ENCODE measurements around the gene PLEKHA6. TPM values are rescaled to one million over a fixed set of nuclear protein-coding genes. Genes with fewer than 3 reads are reported as not detected.

PLEKHA6 gene
- total RNA-seq, 2 experiments from 2014 or later = 0.86 to 0.87 TPM

- no peak overlapping the region for H3K27ac Mint-ChIP-seq
- no peaks in the 10 kb centered on the region for H3K9me3 Mint-ChIP-seq (ENCODE audit: low read depth)
- POLR2A ChIA-PET = no interaction called here
- CTCF ChIA-PET = interaction anchor here (0.6 to 3.0 kb wide), 7 partner anchors 14 to 572 kb away, joined by 3 to 17 read pairs (median 3); no protein-coding TSS in a partner anchor
- intact Hi-C loops (cut with DNase I, micrococcal nuclease) = no loop called here
- no peaks in the 10 kb centered on the region for H3K36me3 Mint-ChIP-seq (ENCODE audit: low read depth)
- ATAC-seq = no peak
- H3K4me3 Mint-ChIP-seq = no peak overlapping the region
- peaks cover 31% of the 10 kb centered on the region for H3K27me3 Mint-ChIP-seq
- DNase-seq = no peak
- peaks cover 16% of the 10 kb centered on the region for H3K4me1 Mint-ChIP-seq
Observed at GRCh38 chr1:204192046-204192445, 167.7 kb downstream of the PLEKHA6 start.

- Mint-ChIP-seq H3K9me3 (ENCODE audit: low read depth) (no peaks in the 10 kb centered on the region), H3K27ac (no peak overlapping the region), H3K4me1 (peaks cover 16% of the 10 kb centered on the region), H3K27me3 (peaks cover 34% of the 10 kb centered on the region), H3K4me3 (no peak overlapping the region), H3K36me3 (ENCODE audit: low read depth) (no peaks in the 10 kb centered on the region)
- CTCF ChIA-PET = interaction anchor here (0.6 to 3.0 kb wide), 7 partner anchors 15 to 1016 kb away, joined by 3 to 17 read pairs (median 4); no protein-coding TSS in a partner anchor
- ATAC-seq = no peak
- POLR2A ChIA-PET = no interaction called here
- DNase-seq = no peak
- intact Hi-C loops (cut with DNase I, micrococcal nuclease) = no loop called here
Observed at GRCh38 chr1:204191456-204191855, 168.3 kb downstream of the PLEKHA6 start.

DNA sequence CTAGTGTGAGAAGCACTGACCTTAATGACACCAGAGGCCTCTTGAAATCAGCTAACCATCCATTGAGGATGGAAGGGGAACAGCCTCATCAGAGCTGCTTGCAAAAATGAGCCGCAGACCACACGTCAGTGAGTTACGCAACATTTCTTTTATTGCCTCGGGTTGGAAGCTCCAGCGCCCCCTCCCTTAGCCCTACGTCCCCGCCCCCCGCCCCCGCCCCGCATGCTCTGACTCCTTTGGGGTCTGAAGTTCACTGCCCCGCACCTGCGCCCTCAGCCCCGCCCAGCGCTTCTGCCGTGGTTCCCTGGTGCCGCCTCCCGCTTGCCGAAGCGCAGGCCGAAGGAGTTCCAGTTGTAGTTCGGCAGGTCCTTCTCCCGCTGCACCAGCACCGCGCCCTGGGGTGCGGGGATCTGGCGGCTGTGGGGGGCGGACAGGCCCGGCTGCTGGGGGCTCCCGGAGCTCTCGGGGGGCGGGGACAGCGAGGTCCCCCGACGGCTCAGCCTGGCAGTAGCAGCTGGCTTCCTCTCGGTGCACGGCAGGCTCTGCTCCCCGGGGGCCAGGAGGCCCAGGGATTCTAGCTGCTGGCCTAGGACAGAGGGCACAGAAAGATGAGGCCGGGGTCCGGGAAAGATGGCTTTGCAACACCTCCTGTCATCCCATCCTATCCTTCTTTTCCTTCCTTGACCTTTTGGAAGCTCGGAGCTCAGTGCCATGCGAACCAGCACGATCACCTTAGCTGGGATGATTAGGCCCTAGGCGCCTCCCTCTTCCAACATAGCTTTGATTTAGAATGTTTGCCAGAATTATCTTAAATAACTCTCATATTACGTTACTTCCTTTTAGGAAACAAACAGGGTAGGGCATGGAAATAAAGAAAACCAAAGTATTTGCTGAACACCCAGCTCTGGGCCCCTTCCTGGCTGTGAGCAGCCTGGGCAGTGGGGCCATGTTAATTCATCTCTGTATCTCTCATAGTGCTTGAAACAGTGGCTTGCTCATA, 169.2 kb downstream of the PLEKHA6 start:
- ChIA-PET POLR2A (no interaction called here), CTCF (interaction anchor here (0.6 to 3.0 kb wide), 6 partner anchors 16 to 1017 kb away, joined by 3 to 17 read pairs (median 4); no protein-coding TSS in a partner anchor)
- peaks cover 16% of the 10 kb centered on the region for H3K4me1 Mint-ChIP-seq
- intact Hi-C loops (cut with DNase I, micrococcal nuclease) = no loop called here
- ATAC-seq (peak; percentile 55), DNase-seq (peak; percentile 46)
- no peaks in the 10 kb centered on the region for H3K9me3 Mint-ChIP-seq (ENCODE audit: low read depth)
- no peak overlapping the region for H3K27ac Mint-ChIP-seq
- H3K27me3 Mint-ChIP-seq = peaks cover 34% of the 10 kb centered on the region
- H3K4me3 Mint-ChIP-seq = no peak overlapping the region
- no peaks in the 10 kb centered on the region for H3K36me3 Mint-ChIP-seq (ENCODE audit: low read depth)

DNA sequence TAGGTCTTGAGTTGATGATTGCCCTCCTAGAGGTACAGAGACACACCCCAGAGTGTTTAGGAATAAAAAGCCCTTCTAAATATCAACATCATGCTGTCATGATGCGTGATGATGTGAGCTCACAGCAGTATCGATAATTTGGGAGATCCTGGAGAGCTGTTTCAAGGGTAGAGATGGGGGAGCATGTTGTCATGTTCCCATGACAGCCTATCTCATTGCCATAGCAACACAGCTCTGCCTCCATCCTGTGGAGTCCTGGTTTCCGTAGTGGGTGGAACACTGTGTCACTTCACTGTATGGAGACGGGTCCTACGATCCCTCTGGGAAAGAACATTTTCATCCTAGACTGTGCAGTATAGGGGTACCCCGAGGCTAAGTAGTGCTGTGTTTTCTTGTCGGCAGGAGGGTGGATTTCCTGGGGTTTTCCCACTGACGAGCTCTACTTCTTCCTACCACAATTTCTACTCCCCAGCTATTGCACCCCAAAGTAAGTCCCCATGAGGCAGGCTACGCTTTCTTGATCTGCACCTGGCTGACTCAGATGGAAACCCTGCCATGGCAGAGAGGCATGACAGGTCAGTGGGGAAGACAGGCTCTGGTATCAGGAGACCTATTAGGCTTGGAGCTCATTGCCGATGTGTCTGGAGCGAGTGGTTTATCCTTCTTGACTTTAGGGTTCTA, 170.6 kb downstream of the PLEKHA6 start:
- H3K4me3 Mint-ChIP-seq = no peak overlapping the region

DNA sequence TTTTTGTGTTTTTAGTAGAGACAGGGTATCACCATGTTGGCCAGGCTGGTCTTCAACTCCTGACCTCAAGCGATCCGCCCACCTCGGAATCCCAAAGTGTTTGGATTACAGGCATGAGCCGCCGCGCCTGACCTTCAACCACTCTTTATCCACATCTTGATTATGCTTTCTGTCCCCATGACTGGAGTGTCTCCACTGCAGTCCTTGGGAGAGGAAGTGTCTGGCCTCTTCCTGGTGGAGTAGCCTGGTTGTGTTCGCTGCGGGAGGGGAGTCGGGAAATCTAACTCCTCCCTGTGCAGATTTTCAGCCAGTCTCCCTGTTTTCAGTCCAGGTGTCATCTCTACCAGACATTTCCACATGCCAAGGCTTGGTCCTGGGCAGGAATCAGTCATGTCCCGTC, 173.1 kb downstream of the PLEKHA6 start:
- ChIA-PET POLR2A (no interaction called here), CTCF (no interaction called here)
- Mint-ChIP-seq H3K36me3 (ENCODE audit: low read depth) (no peaks in the 10 kb centered on the region), H3K27ac (no peak overlapping the region), H3K9me3 (ENCODE audit: low read depth) (no peaks in the 10 kb centered on the region), H3K4me1 (peaks cover 10% of the 10 kb centered on the region), H3K27me3 (peaks cover 34% of the 10 kb centered on the region), H3K4me3 (no peak overlapping the region)
- no peak for DNase-seq
- intact Hi-C loops (cut with DNase I, micrococcal nuclease) = no loop called here
- no peak for ATAC-seq

More for the DNA sequence above, 170.6 kb downstream of the PLEKHA6 start:
- Mint-ChIP-seq H3K27me3 (peaks cover 36% of the 10 kb centered on the region), H3K4me1 (peaks cover 10% of the 10 kb centered on the region), H3K36me3 (ENCODE audit: low read depth) (no peaks in the 10 kb centered on the region), H3K9me3 (ENCODE audit: low read depth) (no peaks in the 10 kb centered on the region), H3K27ac (no peak overlapping the region)
- DNase-seq = peak; percentile 41
- POLR2A ChIA-PET = no interaction called here
- CTCF ChIA-PET = interaction anchor here (0.6 to 1.8 kb wide), 6 partner anchors 10 to 175 kb away, joined by 3 to 9 read pairs (median 4); no protein-coding TSS in a partner anchor
- peak; percentile 80 for ATAC-seq
- intact Hi-C loops (cut with DNase I, micrococcal nuclease) = no loop called here

- ChIA-PET POLR2A (no interaction called here), CTCF (interaction anchor here (1.0 to 1.6 kb wide), 2 partner anchors 13 to 200 kb away, joined by 3 to 4 read pairs; no protein-coding TSS in a partner anchor)
- intact Hi-C loops (cut with DNase I, micrococcal nuclease) = no loop called here
- Mint-ChIP-seq H3K36me3 (ENCODE audit: low read depth) (no peaks in the 10 kb centered on the region), H3K4me1 (no peaks in the 10 kb centered on the region), H3K4me3 (no peak overlapping the region), H3K9me3 (ENCODE audit: low read depth) (no peaks in the 10 kb centered on the region), H3K27ac (no peak overlapping the region), H3K27me3 (peaks cover 3% of the 10 kb centered on the region)
- DNase-seq = no peak
- ATAC-seq = no peak
Observed at GRCh38 chr1:204181116-204181515, 178.6 kb downstream of the PLEKHA6 start.

- intact Hi-C loops (cut with DNase I, micrococcal nuclease) = no loop called here
- Mint-ChIP-seq H3K27me3 (peaks cover 3% of the 10 kb centered on the region), H3K4me3 (no peak overlapping the region), H3K9me3 (ENCODE audit: low read depth) (no peaks in the 10 kb centered on the region), H3K27ac (no peak overlapping the region), H3K4me1 (no peaks in the 10 kb centered on the region), H3K36me3 (ENCODE audit: low read depth) (no peaks in the 10 kb centered on the region)
- DNase-seq = no peak
- CTCF ChIA-PET = interaction anchor here (0.8 to 1.6 kb wide), 4 partner anchors 12 to 323 kb away, joined by 3 to 4 read pairs (median 3); no protein-coding TSS in a partner anchor
- POLR2A ChIA-PET = interaction anchor here (0.6 kb wide), 2 partner anchors 269 to 306 kb away, joined by 3 to 6 read pairs; no protein-coding TSS in a partner anchor
- ATAC-seq = no peak
Observed at GRCh38 chr1:204180133-204180532, 179.6 kb downstream of the PLEKHA6 start.

GRCh38 chr1:204178487-204179281, 181.0 kb downstream of the PLEKHA6 start:
- POLR2A ChIA-PET = no interaction called here
- Mint-ChIP-seq H3K27ac (no peak overlapping the region), H3K9me3 (ENCODE audit: low read depth) (no peaks in the 10 kb centered on the region), H3K27me3 (peaks cover 3% of the 10 kb centered on the region), H3K4me3 (no peak overlapping the region), H3K4me1 (no peaks in the 10 kb centered on the region), H3K36me3 (ENCODE audit: low read depth) (no peaks in the 10 kb centered on the region)
- ATAC-seq = no peak
- intact Hi-C loops (cut with DNase I, micrococcal nuclease) = no loop called here
- no peak for DNase-seq
- CTCF ChIA-PET = interaction anchor here (0.9 kb wide), 2 partner anchors 10 to 220 kb away, joined by 3 to 7 read pairs; no protein-coding TSS in a partner anchor

DNA sequence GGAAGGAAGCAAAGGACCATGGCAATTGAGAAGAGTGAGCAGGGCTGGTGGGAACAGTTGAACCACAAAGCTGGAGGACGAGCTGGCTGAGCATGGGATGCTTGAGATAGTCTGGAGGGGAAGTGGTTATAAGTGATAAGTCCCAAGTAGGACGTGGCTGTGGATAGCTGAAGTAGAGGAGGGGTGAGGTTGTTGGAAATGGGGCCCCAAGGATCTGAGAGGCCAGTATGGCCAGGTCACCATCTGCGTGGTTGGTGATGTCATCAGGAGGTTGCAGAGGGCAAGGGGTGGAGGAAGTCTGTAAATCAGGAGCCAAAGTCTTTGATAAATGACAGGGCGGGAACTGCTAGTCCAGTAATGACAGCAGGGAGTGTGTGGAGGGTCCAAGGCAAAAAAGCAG, 182.6 kb downstream of the PLEKHA6 start:
- Mint-ChIP-seq H3K27me3 (peaks cover 4% of the 10 kb centered on the region), H3K4me1 (no peaks in the 10 kb centered on the region), H3K36me3 (ENCODE audit: low read depth) (no peaks in the 10 kb centered on the region), H3K27ac (no peak overlapping the region), H3K9me3 (ENCODE audit: low read depth) (peaks cover under 1% of the 10 kb centered on the region), H3K4me3 (no peak overlapping the region)
- DNase-seq = no peak
- intact Hi-C loops (cut with DNase I, micrococcal nuclease) = no loop called here
- ChIA-PET CTCF (interaction anchor here (0.9 to 2.1 kb wide), 2 partner anchors 14 to 30 kb away, joined by 3 to 5 read pairs; no protein-coding TSS in a partner anchor), POLR2A (no interaction called here)
- no peak for ATAC-seq

DNA sequence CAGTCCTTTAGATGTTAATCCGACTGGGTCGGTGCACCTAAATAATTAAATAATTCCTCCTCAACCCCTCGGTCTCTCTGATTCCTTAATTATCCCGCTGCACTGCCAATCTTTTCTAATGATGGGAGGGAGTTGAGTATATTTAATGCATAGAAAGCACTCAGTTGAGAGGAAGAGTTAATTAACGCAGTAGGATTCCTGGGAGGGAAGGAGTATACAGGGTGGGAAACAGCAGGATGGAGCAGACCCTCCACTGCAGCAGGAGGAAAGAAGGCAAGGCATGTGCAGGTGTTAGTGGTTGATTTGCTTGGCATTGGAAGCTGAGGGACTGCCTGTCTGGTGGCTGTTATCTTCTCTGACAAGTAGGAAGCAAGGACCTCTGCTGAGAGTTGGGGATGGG, 183.7 kb downstream of the PLEKHA6 start:
- Mint-ChIP-seq H3K9me3 (ENCODE audit: low read depth) (peaks cover 6% of the 10 kb centered on the region), H3K27ac (no peak overlapping the region), H3K36me3 (ENCODE audit: low read depth) (peaks cover 3% of the 10 kb centered on the region), H3K4me3 (no peak overlapping the region), H3K4me1 (no peaks in the 10 kb centered on the region), H3K27me3 (peaks cover 4% of the 10 kb centered on the region)
- DNase-seq (no peak), ATAC-seq (no peak)
- ChIA-PET CTCF (interaction anchor here (2.1 kb wide), 1 partner anchor 13 kb away, joined by 5 read pairs; no protein-coding TSS in a partner anchor), POLR2A (no interaction called here)
- intact Hi-C loops (cut with DNase I, micrococcal nuclease) = no loop called here

GRCh38 chr1:204174958-204175357, 184.8 kb downstream of the PLEKHA6 start:
- H3K9me3 Mint-ChIP-seq (ENCODE audit: low read depth) = peaks cover 16% of the 10 kb centered on the region
- ChIA-PET POLR2A (no interaction called here), CTCF (interaction anchor here (1.3 to 1.8 kb wide), 2 partner anchors 15 to 32 kb away, joined by 3 to 5 read pairs; no protein-coding TSS in a partner anchor)
- peaks cover 6% of the 10 kb centered on the region for H3K36me3 Mint-ChIP-seq (ENCODE audit: low read depth)
- DNase-seq (no peak), ATAC-seq (no peak)
- H3K4me1 Mint-ChIP-seq = no peaks in the 10 kb centered on the region
- H3K27me3 Mint-ChIP-seq = peaks cover 4% of the 10 kb centered on the region
- intact Hi-C loops (cut with DNase I, micrococcal nuclease) = no loop called here
- no peak overlapping the region for H3K4me3 Mint-ChIP-seq
- H3K27ac Mint-ChIP-seq = no peak overlapping the region

Measured in activated CD4-positive, alpha-beta T cell treated with anti-CD3 and anti-CD28 coated beads for 36 hours (primary cell).